Stimulated activated CD4-positive, alpha-beta T cell treated with anti-CD3 and anti-CD28 coated beads, TNF-alpha, amount 100 ng/mL, for 1 hour (primary cell): Measurements from ENCODE around the gene SH3GL2.

Experiments
- DNase-seq, 3 donors: peaks; one replicate each; pipeline ENCODE4 v3.0.0-alpha.2; 2020; ENCODE audit warnings: low read depth in 3 of 3, low spot score in 1 of 3

The SH3GL2 gene

GRCh38 chr9:17653947-17654465, 75.1 kb downstream of the SH3GL2 start:
- no peak for DNase-seq

- DNase-seq: no peak
Observed at GRCh38 chr9:17656889-17657288, 78.0 kb downstream of the SH3GL2 start.

- DNase-seq: no peak
Observed at GRCh38 chr9:17658237-17658636, 79.4 kb downstream of the SH3GL2 start.

- no peak for DNase-seq
Observed at GRCh38 chr9:17660158-17660557, 81.3 kb downstream of the SH3GL2 start.

- no peak for DNase-seq
Observed at GRCh38 chr9:17665450-17665849, 86.6 kb downstream of the SH3GL2 start.

GRCh38 chr9:17669206-17669605, 90.3 kb downstream of the SH3GL2 start:
- DNase-seq: no peak

GRCh38 chr9:17682684-17683083, 103.8 kb downstream of the SH3GL2 start:
- no peak for DNase-seq

- DNase-seq: no peak
Observed at GRCh38 chr9:17688834-17689233, 110.0 kb downstream of the SH3GL2 start.

- no peak for DNase-seq
Observed at GRCh38 chr9:17694336-17694735, 115.5 kb downstream of the SH3GL2 start.

- DNase-seq: no peak
Observed at GRCh38 chr9:17695482-17695881, 116.6 kb downstream of the SH3GL2 start.

- no peak for DNase-seq
Observed at GRCh38 chr9:17699615-17700330, 120.9 kb downstream of the SH3GL2 start.

- DNase-seq: no peak
Observed at GRCh38 chr9:17706347-17706746, 127.5 kb downstream of the SH3GL2 start.

GRCh38 chr9:17719053-17719452, 140.2 kb downstream of the SH3GL2 start:
- no peak for DNase-seq

- DNase-seq: no peak
Observed at GRCh38 chr9:17721954-17722353, 143.1 kb downstream of the SH3GL2 start.

GRCh38 chr9:17723656-17724055, 144.8 kb downstream of the SH3GL2 start:
- DNase-seq: no peak

- DNase-seq: no peak
Observed at GRCh38 chr9:17725399-17726010, 146.6 kb downstream of the SH3GL2 start.

GRCh38 chr9:17726298-17726697, 147.4 kb downstream of the SH3GL2 start:
- no peak for DNase-seq

GRCh38 chr9:17730899-17731298, 152.0 kb downstream of the SH3GL2 start:
- no peak for DNase-seq

GRCh38 chr9:17731308-17731707, 152.4 kb downstream of the SH3GL2 start:
- no peak for DNase-seq

GRCh38 chr9:17734674-17735073, 155.8 kb downstream of the SH3GL2 start:
- no peak for DNase-seq

GRCh38 chr9:17735859-17736258, 157.0 kb downstream of the SH3GL2 start:
- no peak for DNase-seq

- no peak for DNase-seq
Observed at GRCh38 chr9:17739022-17739421, 160.2 kb downstream of the SH3GL2 start.

- DNase-seq: no peak
Observed at GRCh38 chr9:17739736-17740135, 160.9 kb downstream of the SH3GL2 start.
